Measurements from ENCODE around the gene FCER2. TPM values are rescaled to one million over a fixed set of nuclear protein-coding genes. Genes with fewer than 3 reads are reported as not detected.
A peak's percentile ranks its signal among the peaks of the same experiment; 100 is the strongest.

The FCER2 gene
- total and polyA plus RNA-seq, 2 of the 13 experiments (the other 11 are each of a cell fraction or from before 2014, with no cell fraction given): not detected

DNA sequence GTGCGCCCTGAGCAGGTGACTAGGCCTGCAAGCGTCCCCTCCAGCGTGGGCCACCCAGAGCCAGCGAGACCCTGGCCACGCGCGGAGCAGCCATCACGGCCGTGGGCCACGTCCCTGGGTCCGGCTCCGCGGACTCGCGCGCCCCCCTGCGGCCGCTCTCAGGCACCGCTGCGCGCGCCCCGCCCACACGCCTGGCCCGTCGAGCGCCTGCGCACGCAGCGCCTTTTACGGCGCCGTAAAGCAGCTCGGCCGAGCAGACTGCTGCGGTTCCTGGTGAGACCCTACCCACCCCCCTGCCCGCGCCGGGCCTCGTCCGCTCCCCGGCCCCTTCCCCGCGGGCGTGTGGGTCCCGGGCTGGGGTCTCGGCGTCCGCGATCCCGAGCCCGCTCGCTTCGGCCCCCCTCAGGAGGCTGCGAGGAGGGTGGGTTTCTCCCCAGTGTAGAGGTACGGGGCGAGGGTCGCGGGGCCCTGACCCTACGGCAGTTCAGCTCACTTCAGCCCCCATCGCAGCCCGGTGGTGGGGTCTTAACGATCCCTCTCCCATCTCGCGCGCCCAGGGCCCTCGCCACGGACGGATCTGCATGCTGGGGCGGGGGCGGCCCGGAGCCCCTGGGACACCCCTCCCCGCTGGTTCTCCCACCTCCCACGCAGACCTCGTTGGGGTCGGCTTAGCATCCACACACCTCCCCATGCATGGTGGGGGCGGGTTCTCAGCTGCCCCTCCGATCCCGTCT, 21.2 kb downstream of the FCER2 start, which contains the start of gene TRAPPC5 (continued):
- TF ChIP-seq BRD4 (CRISPR knock-in tag; IDR thresholded peaks at IDR 0.05): 0 out of 2 replicates have a peak, but pooled peaks have one; percentile 35
- TF ChIP-seq ARHGAP35 (CRISPR knock-in tag; IDR thresholded peaks at IDR 0.05; ENCODE audit: borderline replicate concordance): 0 out of 2 replicates have a peak, but pooled peaks have one; percentile 47
- peak; percentile 67; the same call in 1 of the 2 replicates for TF ChIP-seq MTA1 (CRISPR knock-in tag; IDR thresholded peaks at IDR 0.05; ENCODE audit: borderline replicate concordance)
- TF ChIP-seq, protein P1, sequence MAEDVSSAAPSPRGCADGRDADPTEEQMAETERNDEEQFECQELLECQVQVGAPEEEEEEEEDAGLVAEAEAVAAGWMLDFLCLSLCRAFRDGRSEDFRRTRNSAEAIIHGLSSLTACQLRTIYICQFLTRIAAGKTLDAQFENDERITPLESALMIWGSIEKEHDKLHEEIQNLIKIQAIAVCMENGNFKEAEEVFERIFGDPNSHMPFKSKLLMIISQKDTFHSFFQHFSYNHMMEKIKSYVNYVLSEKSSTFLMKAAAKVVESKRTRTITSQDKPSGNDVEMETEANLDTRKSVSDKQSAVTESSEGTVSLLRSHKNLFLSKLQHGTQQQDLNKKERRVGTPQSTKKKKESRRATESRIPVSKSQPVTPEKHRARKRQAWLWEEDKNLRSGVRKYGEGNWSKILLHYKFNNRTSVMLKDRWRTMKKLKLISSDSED (CRISPR knock-in tag; IDR thresholded peaks at IDR 0.05): no peak
- TF ChIP-seq, protein P2, sequence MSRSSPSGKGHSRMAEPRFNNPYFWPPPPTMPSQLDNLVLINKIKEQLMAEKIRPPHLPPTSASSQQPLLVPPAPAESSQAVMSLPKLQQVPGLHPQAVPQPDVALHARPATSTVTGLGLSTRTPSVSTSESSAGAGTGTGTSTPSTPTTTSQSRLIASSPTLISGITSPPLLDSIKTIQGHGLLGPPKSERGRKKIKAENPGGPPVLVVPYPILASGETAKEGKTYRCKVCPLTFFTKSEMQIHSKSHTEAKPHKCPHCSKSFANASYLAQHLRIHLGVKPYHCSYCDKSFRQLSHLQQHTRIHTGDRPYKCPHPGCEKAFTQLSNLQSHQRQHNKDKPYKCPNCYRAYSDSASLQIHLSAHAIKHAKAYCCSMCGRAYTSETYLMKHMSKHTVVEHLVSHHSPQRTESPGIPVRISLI (CRISPR knock-in tag; IDR thresholded peaks at IDR 0.05; ENCODE audit: borderline replicate concordance): peak; percentile 45; the same call in 1 of the 2 replicates
- TF ChIP-seq, protein P3, sequence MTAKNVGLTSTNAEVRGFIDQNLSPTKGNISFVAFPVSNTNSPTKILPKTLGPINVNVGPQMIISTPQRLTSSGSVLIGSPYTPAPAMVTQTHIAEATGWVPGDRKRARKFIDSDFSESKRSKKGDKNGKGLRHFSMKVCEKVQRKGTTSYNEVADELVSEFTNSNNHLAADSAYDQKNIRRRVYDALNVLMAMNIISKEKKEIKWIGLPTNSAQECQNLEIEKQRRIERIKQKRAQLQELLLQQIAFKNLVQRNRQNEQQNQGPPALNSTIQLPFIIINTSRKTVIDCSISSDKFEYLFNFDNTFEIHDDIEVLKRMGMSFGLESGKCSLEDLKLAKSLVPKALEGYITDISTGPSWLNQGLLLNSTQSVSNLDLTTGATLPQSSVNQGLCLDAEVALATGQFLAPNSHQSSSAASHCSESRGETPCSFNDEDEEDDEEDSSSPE (CRISPR knock-in tag; IDR thresholded peaks at IDR 0.05): 0 out of 2 replicates have a peak, but pooled peaks have one; percentile 31
- no peak; a peak in 1 of 4 replicates for TF ChIP-seq NR2F1 (CRISPR knock-in tag; IDR thresholded peaks at IDR 0.05)
- TF ChIP-seq AHR (CRISPR knock-in tag; IDR thresholded peaks at IDR 0.05): no peak
- TF ChIP-seq ZKSCAN1 (IDR thresholded peaks at IDR 0.05; ENCODE audit: low read length): no peak
- no peak for TF ChIP-seq RFXANK (CRISPR knock-in tag; IDR thresholded peaks at IDR 0.05)
- no peak for TF ChIP-seq ETV6 (CRISPR knock-in tag; conservative IDR thresholded peaks at IDR 0.05)
- TF ChIP-seq ZNF230 (CRISPR knock-in tag; IDR thresholded peaks at IDR 0.05): peak; percentile 5; the same call in 1 of the 2 replicates
- TF ChIP-seq HOXA9 (CRISPR knock-in tag; IDR thresholded peaks at IDR 0.05; ENCODE audit: borderline replicate concordance): no peak
- TF ChIP-seq, protein P4, sequence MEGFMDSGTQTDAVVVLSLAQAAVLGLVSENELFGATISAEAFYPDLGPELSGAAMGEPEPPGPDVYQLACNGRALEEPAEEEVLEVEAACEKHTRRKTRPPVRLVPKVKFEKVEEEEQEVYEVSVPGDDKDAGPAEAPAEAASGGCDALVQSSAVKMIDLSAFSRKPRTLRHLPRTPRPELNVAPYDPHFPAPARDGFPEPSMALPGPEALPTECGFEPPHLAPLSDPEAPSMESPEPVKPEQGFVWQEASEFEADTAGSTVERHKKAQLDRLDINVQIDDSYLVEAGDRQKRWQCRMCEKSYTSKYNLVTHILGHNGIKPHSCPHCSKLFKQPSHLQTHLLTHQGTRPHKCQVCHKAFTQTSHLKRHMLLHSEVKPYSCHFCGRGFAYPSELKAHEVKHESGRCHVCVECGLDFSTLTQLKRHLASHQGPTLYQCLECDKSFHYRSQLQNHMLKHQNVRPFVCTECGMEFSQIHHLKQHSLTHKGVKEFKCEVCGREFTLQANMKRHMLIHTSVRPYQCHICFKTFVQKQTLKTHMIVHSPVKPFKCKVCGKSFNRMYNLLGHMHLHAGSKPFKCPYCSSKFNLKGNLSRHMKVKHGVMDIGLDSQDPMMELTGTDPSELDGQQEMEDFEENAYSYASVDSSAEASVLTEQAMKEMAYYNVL (CRISPR knock-in tag; IDR thresholded peaks at IDR 0.05; ENCODE audit: borderline replicate concordance): 0 out of 2 replicates have a peak, but pooled peaks have one; percentile 6
- TF ChIP-seq KDM5B (CRISPR knock-in tag; IDR thresholded peaks at IDR 0.05; ENCODE audit: borderline replicate concordance): peak; percentile 71; the same call in 1 of the 2 replicates
- TF ChIP-seq IRX3 (CRISPR knock-in tag; IDR thresholded peaks at IDR 0.05; ENCODE audit: borderline replicate concordance, low read depth): no peak
- TF ChIP-seq HNRNPH1 (optimal IDR thresholded peaks at IDR 0.05; ENCODE audit: low read depth, low read length): no peak
- no peak for TF ChIP-seq ZBTB1 (CRISPR knock-in tag; IDR thresholded peaks at IDR 0.05; ENCODE audit: borderline replicate concordance)
- no peak for TF ChIP-seq CEBPB (IDR thresholded peaks at IDR 0.05; ENCODE audit: borderline replicate concordance, low read depth, low read length)
- no peak for TF ChIP-seq ZNF335 (CRISPR knock-in tag; IDR thresholded peaks at IDR 0.05)
- TF ChIP-seq YEATS4 (CRISPR knock-in tag; IDR thresholded peaks at IDR 0.05; ENCODE audit: borderline replicate concordance): peak; percentile 81; the same call in 1 of the 2 replicates
- peak; percentile 80; the same call in 1 of the 2 replicates for TF ChIP-seq CHCHD3 (CRISPR knock-in tag; IDR thresholded peaks at IDR 0.05)
- TF ChIP-seq ZNF878 (CRISPR knock-in tag; IDR thresholded peaks at IDR 0.05): no peak
- TF ChIP-seq RORA (CRISPR knock-in tag; IDR thresholded peaks at IDR 0.05): no peak
- no peak for TF ChIP-seq ZNF562 (CRISPR knock-in tag; IDR thresholded peaks at IDR 0.05; ENCODE audit: borderline replicate concordance)
